SK-N-SH treated with all-trans-retinoic acid at 6 μM for 48 hours (cell line): Measurements from ENCODE around the gene DNAJB12.

Source experiments
- ARNTL ChIP-seq: fragments of 450-650 bp; formaldehyde crosslinking; IDR thresholded peaks from 2 replicates; pipeline ENCODE4 v1.5.0; 2020; ENCODE audit warnings: low read depth, mild to moderate bottlenecking, moderate library complexity, borderline replicate concordance
- RARB ChIP-seq: fragments of 250-450 bp; sonication (Bioruptor Pico); IDR thresholded peaks from 2 replicates; pipeline ENCODE4 v1.8.0; 2021; ENCODE audit warnings: mild to moderate bottlenecking, moderate library complexity
- ZC3H10 ChIP-seq: fragments of 250-450 bp; sonication (Bioruptor Pico); IDR thresholded peaks from 2 replicates; pipeline ENCODE4 v1.5.1; 2021; ENCODE audit warnings: mild to moderate bottlenecking, moderate library complexity
- ZFP3 ChIP-seq: fragments of 250-450 bp; sonication (Bioruptor Pico); IDR thresholded peaks from 2 replicates; pipeline ENCODE4 v1.5.0; 2020; ENCODE audit warnings: mild to moderate bottlenecking, moderate library complexity
- TF ChIP-seq, protein P1 (sequence below): fragments of 250-450 bp; sonication (Bioruptor Pico); IDR thresholded peaks from 2 replicates; pipeline ENCODE4 v1.5.1; 2020; ENCODE audit warnings: low read depth, mild to moderate bottlenecking, moderate library complexity
- TF ChIP-seq, protein P2 (sequence below): fragments of 250-450 bp; sonication (Bioruptor Pico); IDR thresholded peaks from 2 replicates; pipeline ENCODE4 v1.8.0; 2020; ENCODE audit warnings: mild to moderate bottlenecking, moderate library complexity, borderline replicate concordance

- TF ChIP-seq, protein P1, sequence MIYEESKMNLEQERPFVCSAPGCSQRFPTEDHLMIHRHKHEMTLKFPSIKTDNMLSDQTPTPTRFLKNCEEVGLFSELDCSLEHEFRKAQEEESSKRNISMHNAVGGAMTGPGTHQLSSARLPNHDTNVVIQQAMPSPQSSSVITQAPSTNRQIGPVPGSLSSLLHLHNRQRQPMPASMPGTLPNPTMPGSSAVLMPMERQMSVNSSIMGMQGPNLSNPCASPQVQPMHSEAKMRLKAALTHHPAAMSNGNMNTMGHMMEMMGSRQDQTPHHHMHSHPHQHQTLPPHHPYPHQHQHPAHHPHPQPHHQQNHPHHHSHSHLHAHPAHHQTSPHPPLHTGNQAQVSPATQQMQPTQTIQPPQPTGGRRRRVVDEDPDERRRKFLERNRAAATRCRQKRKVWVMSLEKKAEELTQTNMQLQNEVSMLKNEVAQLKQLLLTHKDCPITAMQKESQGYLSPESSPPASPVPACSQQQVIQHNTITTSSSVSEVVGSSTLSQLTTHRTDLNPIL, result no peak
- TF ChIP-seq RARB (CRISPR knock-in tag), result no peak
- TF ChIP-seq ZC3H10, result no peak
- no peak for TF ChIP-seq ARNTL (CRISPR knock-in tag)
- TF ChIP-seq, protein P2, sequence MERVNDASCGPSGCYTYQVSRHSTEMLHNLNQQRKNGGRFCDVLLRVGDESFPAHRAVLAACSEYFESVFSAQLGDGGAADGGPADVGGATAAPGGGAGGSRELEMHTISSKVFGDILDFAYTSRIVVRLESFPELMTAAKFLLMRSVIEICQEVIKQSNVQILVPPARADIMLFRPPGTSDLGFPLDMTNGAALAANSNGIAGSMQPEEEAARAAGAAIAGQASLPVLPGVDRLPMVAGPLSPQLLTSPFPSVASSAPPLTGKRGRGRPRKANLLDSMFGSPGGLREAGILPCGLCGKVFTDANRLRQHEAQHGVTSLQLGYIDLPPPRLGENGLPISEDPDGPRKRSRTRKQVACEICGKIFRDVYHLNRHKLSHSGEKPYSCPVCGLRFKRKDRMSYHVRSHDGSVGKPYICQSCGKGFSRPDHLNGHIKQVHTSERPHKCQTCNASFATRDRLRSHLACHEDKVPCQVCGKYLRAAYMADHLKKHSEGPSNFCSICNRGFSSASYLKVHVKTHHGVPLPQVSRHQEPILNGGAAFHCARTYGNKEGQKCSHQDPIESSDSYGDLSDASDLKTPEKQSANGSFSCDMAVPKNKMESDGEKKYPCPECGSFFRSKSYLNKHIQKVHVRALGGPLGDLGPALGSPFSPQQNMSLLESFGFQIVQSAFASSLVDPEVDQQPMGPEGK, result no peak
- TF ChIP-seq ZFP3 (CRISPR knock-in tag), result no peak
Observed at GRCh38 chr10:72330069-72330426, 24.7 kb downstream of the DNAJB12 start.
